Testis (tissue), 3 donors: Measurements from ENCODE around the gene DLK2. TPM values are rescaled to one million over a fixed set of nuclear protein-coding genes. Genes with fewer than 3 reads are reported as not detected.

Experiments used
- DNase-seq: peaks from one replicate; pipeline ENCODE4 v3.0.0-alpha.2; 2019
- H3K27ac ChIP-seq, 2 donors: fragments of 200-600 bp; sonication (generic); one replicate each; pipeline ENCODE4 v1.5.1; 2019
- H3K27me3 ChIP-seq: fragments of 200-600 bp; sonication (generic); one replicate; pipeline ENCODE4 v1.5.1; 2019
- H3K36me3 ChIP-seq: fragments of 200-600 bp; sonication (generic); one replicate; pipeline ENCODE4 v1.5.1; 2017; ENCODE audit warnings: low read depth; ENCODE audit errors: missing control alignments
- H3K4me1 ChIP-seq: fragments of 200-600 bp; sonication (generic); one replicate; pipeline ENCODE4 v1.5.1; 2019
- H3K4me3 ChIP-seq, 2 donors: fragments of 200-600 bp; sonication (generic); one replicate each; pipeline ENCODE4 v1.5.1; 2017 to 2019
- H3K9me3 ChIP-seq: fragments of 200-600 bp; sonication (generic); one replicate; pipeline ENCODE4 v1.5.1; 2017
- POLR2A ChIP-seq: fragments of 450-650 bp; IDR thresholded peaks from one replicate; pipeline ENCODE4 v1.6.1; 2017; ENCODE audit warnings: antibody characterized with exemption, mild to moderate bottlenecking, moderate library complexity
- WGBS, 2 donors: methylation state at CpG; one replicate each; pipeline ENCODE4 v1.1.5; 2018; 5-methylcytosine and 5-hydroxymethylcytosine counted together
- intact Hi-C: fragments of 100-400 bp; cut with DNase I; formaldehyde crosslinking; loops from one replicate; pipeline ENCODE4 v1.15.1; 2023; ENCODE audit warnings: low total_unique reads
- polyA plus RNA-seq: library from polyadenylated mRNA; stranded (reverse); fragments of 350-450 nt; fragmentation: Illumina TruSeq; extraction: RNeasy Lipid Tissue Mini Kit (QIAGEN cat#74804); gene quantifications from one replicate; pipeline ENCODE4 v1.2.3, GENCODE V29; 2014; ENCODE audit warnings: low read depth, low replicate concordance; ENCODE audit not compliant: insufficient read depth
- total RNA-seq, 2 donors: library from RNA; depleted of rRNA; stranded (reverse); fragments of >200 nt; gene quantifications; one replicate each; pipeline ENCODE4 v1.2.3, GENCODE V29; 2016
- TF ChIP-seq, protein P1 (sequence below), 3 experiments: fragments of 450-650 bp in 2 of 3; fragments of 200-600 bp in 1 of 3; sonication (generic) in 1 of 3; IDR thresholded peaks; one replicate each; pipeline ENCODE4 v1.5.1; 2016 to 2019; ENCODE audit warnings: antibody characterized with exemption in 3 of 3, mild to moderate bottlenecking in 2 of 3, moderate library complexity in 1 of 3

The DLK2 gene
- total and polyA plus RNA-seq, 3 donors from 2014 or later, result 1.3 to 1.9 (median 1.7) TPM

DNA sequence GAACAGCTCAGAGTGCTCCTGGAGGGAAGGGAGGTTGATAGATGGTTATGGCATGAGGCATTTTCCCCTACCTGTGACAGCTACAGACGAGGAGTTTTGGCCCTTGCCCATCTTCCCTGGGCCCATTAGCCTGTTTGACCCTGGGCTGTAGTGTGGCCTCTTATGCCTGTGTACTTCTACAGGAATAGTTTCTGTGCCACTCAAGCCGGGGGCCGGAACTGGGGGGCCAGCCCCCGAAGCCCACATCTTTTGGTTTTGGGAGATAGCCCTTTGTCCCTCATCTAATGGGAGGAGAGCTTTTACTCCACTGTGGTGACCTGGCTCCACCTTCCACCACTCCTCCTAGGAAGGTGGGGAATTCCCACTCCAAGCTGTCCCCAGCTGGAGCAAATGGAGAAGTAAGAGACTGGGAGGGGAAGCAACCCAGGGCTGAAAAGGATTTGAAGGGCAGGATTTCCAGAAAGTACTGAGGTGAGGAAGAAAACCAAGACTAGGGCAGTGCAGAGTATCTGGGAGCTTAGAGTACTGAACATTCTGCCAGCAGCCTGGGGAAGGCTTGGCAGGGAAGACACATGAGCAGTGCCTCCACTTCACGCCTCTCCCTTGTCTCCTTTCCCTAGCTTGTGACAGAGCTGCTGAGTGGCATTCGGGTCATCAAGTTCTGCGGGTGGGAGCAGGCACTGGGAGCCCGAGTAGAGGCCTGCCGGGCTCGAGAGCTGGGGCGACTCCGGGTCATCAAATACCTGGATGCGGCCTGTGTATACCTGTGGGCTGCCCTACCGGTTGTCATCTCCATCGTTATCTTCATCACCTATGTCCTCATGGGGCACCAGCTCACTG lies 21.1 kb downstream of the DLK2 start:
- intact Hi-C loops, result no loop called here
- no peak overlapping the region for H3K4me3 ChIP-seq
- H3K27ac ChIP-seq, result no peak overlapping the region
- peaks cover 9% of the 10 kb centered on the region for H3K4me1 ChIP-seq
- no peaks in the 10 kb centered on the region for H3K27me3 ChIP-seq
- H3K9me3 ChIP-seq, result no peaks in the 10 kb centered on the region
- 88 to 92% methylated on average over 10 to 15 of the region's 15 CpGs for WGBS, 2 donors
- DNase-seq, result no peak
- H3K36me3 ChIP-seq, result no peaks in the 10 kb centered on the region
- TF ChIP-seq, protein P1, sequence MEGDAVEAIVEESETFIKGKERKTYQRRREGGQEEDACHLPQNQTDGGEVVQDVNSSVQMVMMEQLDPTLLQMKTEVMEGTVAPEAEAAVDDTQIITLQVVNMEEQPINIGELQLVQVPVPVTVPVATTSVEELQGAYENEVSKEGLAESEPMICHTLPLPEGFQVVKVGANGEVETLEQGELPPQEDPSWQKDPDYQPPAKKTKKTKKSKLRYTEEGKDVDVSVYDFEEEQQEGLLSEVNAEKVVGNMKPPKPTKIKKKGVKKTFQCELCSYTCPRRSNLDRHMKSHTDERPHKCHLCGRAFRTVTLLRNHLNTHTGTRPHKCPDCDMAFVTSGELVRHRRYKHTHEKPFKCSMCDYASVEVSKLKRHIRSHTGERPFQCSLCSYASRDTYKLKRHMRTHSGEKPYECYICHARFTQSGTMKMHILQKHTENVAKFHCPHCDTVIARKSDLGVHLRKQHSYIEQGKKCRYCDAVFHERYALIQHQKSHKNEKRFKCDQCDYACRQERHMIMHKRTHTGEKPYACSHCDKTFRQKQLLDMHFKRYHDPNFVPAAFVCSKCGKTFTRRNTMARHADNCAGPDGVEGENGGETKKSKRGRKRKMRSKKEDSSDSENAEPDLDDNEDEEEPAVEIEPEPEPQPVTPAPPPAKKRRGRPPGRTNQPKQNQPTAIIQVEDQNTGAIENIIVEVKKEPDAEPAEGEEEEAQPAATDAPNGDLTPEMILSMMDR (IDR thresholded peaks at IDR 0.05), result no peak
- no peak for TF ChIP-seq POLR2A

DNA sequence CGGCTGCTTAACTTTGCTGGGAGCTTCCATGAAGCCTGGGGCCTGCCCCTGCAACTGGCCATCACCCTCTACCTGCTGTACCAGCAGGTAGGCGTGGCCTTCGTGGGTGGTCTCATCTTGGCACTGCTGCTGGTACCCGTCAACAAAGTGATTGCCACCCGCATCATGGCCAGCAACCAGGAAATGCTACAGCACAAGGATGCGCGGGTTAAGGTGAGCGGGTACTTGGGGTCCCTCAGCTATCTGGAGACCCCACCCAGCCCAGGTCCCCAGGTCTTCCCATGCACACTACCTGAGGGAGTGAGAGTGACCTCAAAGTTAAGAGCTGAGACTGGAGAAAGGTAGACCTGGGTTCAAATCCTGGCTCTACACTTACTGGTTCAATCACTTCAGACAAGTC lies 22.2 kb downstream of the DLK2 start:
- H3K4me1 ChIP-seq, result peaks cover 15% of the 10 kb centered on the region
- no peak for TF ChIP-seq POLR2A
- TF ChIP-seq, protein P1 (IDR thresholded peaks at IDR 0.05), result no peak
- no peaks in the 10 kb centered on the region for H3K36me3 ChIP-seq
- DNase-seq, result no peak
- H3K27me3 ChIP-seq, result no peaks in the 10 kb centered on the region
- WGBS, 2 donors, result 88 to 92% methylated on average over 5 to 8 of the region's 8 CpGs
- no peak overlapping the region for H3K4me3 ChIP-seq
- H3K9me3 ChIP-seq, result no peaks in the 10 kb centered on the region
- no peak overlapping the region for H3K27ac ChIP-seq
- intact Hi-C loops, result no loop called here

DNA sequence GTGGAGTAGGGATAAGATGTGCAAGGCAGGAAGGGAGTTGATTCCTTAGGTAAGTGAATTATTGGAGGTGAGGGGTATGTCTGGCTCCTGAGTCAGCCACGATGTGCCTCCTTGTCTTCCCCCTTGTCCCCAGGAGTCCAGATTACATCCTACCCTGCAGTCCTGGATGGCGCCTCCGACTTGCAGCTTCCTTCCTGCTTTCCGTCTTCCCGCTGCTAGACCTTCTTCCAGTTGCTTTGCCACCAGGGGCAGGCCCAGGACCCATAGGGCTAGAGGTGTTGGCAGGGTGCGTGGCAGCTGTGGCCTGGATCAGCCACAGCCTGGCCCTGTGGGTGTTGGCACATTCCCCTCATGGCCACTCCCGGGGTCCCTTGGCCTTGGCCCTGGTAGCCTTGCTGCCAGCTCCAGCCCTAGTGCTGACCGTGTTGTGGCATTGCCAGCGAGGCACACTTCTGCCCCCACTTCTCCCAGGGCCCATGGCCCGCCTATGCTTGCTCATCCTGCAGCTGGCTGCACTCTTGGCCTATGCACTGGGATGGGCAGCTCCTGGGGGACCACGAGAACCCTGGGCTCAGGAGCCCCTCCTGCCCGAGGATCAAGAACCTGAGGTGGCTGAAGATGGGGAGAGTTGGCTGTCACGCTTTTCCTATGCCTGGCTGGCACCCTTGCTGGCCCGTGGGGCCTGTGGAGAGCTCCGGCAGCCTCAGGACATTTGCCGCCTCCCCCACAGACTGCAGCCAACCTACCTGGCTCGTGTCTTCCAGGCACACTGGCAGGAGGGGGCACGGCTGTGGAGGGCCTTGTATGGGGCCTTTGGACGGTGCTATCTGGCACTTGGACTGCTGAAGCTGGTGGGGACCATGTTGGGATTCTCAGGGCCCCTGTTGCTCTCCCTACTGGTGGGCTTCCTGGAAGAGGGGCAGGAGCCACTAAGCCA lies 23.1 kb downstream of the DLK2 start:
- 91% methylated on average over 11 to 19 of the region's 19 CpGs for WGBS, 2 donors
- Histone ChIP-seq H3K36me3 (no peaks in the 10 kb centered on the region), H3K4me1 (peaks cover 15% of the 10 kb centered on the region), H3K27ac (no peak overlapping the region), H3K27me3 (no peaks in the 10 kb centered on the region), H3K9me3 (no peaks in the 10 kb centered on the region), H3K4me3 (no peak overlapping the region)
- DNase-seq, result no peak
- intact Hi-C loops, result no loop called here
- TF ChIP-seq, protein P1 (IDR thresholded peaks at IDR 0.05), result no peak
- TF ChIP-seq POLR2A, result no peak

DNA sequence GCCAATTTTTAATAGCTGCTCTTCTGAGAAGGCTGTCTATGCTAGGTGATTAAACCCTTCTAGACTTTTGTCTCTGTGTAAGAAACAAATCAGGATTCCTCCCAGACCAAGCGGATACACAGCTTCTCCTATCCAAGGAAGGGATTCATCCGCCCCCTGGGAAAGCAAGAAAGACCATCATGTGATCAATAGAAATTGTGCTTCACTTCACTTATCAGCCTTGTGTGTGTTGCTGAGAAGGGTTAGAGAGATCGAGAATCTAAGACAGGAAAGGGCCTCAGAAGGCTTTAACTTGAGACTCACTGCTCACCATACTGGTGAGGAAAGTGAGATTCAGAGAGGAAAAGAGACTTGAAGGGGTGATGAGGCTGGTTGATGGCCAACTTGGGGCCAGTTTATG lies 26.5 kb downstream of the DLK2 start:
- Histone ChIP-seq H3K27me3 (no peaks in the 10 kb centered on the region), H3K27ac (no peak overlapping the region), H3K9me3 (no peaks in the 10 kb centered on the region), H3K4me3 (no peak overlapping the region), H3K4me1 (peaks cover 6% of the 10 kb centered on the region), H3K36me3 (no peaks in the 10 kb centered on the region)
- DNase-seq, result no peak
- TF ChIP-seq POLR2A, result no peak
- TF ChIP-seq, protein P1 (IDR thresholded peaks at IDR 0.05), result no peak
- 63 to 92% methylated on average over 3 of the region's 3 CpGs for WGBS, 2 donors
- intact Hi-C loops, result no loop called here
